Amniotic epithelial cell (primary cell): Measurements from ENCODE around the gene PPP1R1A.

Experiments
- DNase-seq: peaks from one replicate; pipeline ENCODE4 v3.0.0-alpha.2; 2010; ENCODE audit warnings: low read depth

The PPP1R1A gene

GRCh38 chr12:54588110-54588889 is at the start of gene PPP1R1A:
Gene PPP1R1A (minus strand): TSS chr12:54588659. CDS start chr12:54588488, 171 bp downstream.
- no peak for DNase-seq

- DNase-seq, result no peak
Measured at GRCh38 chr12:54634795-54635194, 46.3 kb upstream of the PPP1R1A start, which contains the start of gene LACRT. Gene LACRT (minus strand): TSS chr12:54634895. CDS start chr12:54634841, 54 bp downstream.

- DNase-seq, result no peak
Measured at GRCh38 chr12:54631988-54632728, 43.7 kb upstream of the PPP1R1A start.

GRCh38 chr12:54631551-54631950 is 43.1 kb upstream of the PPP1R1A start:
- DNase-seq, result no peak

GRCh38 chr12:54629925-54630324 is 41.5 kb upstream of the PPP1R1A start:
- DNase-seq, result no peak

- DNase-seq, result no peak
Measured at GRCh38 chr12:54628186-54628846, 39.9 kb upstream of the PPP1R1A start.

GRCh38 chr12:54627304-54627703 is 38.8 kb upstream of the PPP1R1A start:
- no peak for DNase-seq

GRCh38 chr12:54625598-54625997 is 37.1 kb upstream of the PPP1R1A start:
- DNase-seq, result no peak

GRCh38 chr12:54624315-54625279 is 36.1 kb upstream of the PPP1R1A start:
- DNase-seq, result peak; percentile 66

- no peak for DNase-seq
Measured at GRCh38 chr12:54622463-54623183, 34.2 kb upstream of the PPP1R1A start.

GRCh38 chr12:54616933-54617680 is 28.6 kb upstream of the PPP1R1A start:
- no peak for DNase-seq

- DNase-seq, result no peak
Measured at GRCh38 chr12:54612225-54612750, 23.8 kb upstream of the PPP1R1A start.

- no peak for DNase-seq
Measured at GRCh38 chr12:54611715-54612149, 23.3 kb upstream of the PPP1R1A start.

GRCh38 chr12:54608769-54609168 is 20.3 kb upstream of the PPP1R1A start:
- no peak for DNase-seq

GRCh38 chr12:54608156-54608555 is 19.7 kb upstream of the PPP1R1A start:
- DNase-seq, result no peak

- DNase-seq, result no peak
Measured at GRCh38 chr12:54606556-54606955, 18.1 kb upstream of the PPP1R1A start.

- DNase-seq, result no peak
Measured at GRCh38 chr12:54605138-54605970, 16.9 kb upstream of the PPP1R1A start.

GRCh38 chr12:54604436-54604835 is 16.0 kb upstream of the PPP1R1A start:
- DNase-seq, result no peak

- DNase-seq, result no peak
Measured at GRCh38 chr12:54603872-54604271, 15.4 kb upstream of the PPP1R1A start.
